Measurements from ENCODE around the gene TPX2.
A peak's percentile ranks its signal among the peaks of the same experiment; 100 is the strongest.

Gene TPX2, protein sequence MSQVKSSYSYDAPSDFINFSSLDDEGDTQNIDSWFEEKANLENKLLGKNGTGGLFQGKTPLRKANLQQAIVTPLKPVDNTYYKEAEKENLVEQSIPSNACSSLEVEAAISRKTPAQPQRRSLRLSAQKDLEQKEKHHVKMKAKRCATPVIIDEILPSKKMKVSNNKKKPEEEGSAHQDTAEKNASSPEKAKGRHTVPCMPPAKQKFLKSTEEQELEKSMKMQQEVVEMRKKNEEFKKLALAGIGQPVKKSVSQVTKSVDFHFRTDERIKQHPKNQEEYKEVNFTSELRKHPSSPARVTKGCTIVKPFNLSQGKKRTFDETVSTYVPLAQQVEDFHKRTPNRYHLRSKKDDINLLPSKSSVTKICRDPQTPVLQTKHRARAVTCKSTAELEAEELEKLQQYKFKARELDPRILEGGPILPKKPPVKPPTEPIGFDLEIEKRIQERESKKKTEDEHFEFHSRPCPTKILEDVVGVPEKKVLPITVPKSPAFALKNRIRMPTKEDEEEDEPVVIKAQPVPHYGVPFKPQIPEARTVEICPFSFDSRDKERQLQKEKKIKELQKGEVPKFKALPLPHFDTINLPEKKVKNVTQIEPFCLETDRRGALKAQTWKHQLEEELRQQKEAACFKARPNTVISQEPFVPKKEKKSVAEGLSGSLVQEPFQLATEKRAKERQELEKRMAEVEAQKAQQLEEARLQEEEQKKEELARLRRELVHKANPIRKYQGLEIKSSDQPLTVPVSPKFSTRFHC

DNA sequence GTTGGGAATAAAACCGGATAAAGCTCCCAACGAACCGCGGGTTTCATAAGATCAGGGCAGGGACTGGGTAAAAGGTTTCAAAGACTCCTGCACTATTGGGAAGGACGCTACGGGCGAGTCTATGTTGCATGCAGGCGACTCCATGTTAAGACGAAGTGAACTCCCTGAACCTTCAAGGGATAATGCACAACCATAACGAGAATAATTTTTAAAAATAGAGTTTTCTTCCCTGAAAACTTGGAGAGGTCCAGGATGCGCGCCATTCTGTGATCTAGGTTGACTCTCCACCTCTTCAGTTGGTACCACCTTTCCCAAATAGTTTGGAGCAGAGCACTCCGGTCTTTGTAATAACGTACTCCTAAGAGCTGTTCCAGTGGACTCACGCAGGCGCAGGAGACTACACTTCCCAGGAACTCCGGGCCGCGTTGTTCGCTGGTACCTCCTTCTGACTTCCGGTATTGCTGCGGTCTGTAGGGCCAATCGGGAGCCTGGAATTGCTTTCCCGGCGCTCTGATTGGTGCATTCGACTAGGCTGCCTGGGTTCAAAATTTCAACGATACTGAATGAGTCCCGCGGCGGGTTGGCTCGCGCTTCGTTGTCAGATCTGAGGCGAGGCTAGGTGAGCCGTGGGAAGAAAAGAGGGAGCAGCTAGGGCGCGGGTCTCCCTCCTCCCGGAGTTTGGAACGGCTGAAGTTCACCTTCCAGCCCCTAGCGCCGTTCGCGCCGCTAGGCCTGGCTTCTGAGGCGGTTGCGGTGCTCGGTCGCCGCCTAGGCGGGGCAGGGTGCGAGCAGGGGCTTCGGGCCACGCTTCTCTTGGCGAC is at the start of gene TPX2:
Gene TPX2, plus strand, starts transcription at position 562 of the 821 bp plus-strand sequence. CDS start 18,187 bp downstream, outside the sequence.
- peak; percentile 65 to 89 for DNase-seq (ENCODE audit: low read depth in 1 of 2, low spot score in 1 of 2)

DNA sequence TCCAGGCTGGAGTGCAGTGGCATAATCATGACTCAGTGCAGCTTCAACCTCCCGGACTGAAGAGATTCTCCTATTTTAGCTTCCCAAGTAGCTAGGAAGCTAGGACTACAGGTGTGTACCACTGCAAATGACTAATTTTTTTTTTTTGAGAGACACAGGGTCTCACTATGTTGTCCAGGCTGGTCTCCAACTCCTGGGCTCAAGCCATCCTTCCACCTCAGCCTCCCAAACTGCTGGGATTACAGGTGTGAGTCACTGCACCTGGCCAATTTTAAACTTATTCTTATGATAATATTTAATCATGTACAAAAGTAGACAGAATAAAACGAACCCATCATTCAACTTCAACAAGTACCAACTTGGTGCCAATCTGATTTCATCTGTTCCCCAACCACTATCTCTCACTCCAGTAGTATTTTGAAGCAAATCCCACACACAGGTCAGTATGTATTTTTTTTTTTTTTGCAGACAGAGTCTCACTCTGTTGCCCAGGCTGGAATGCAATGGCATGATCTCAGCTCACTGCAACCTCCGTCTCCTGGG is 48.9 kb upstream of the TPX2 start:
- DNase-seq (ENCODE audit: low read depth in 1 of 2, low spot score in 1 of 2), result no peak

DNA sequence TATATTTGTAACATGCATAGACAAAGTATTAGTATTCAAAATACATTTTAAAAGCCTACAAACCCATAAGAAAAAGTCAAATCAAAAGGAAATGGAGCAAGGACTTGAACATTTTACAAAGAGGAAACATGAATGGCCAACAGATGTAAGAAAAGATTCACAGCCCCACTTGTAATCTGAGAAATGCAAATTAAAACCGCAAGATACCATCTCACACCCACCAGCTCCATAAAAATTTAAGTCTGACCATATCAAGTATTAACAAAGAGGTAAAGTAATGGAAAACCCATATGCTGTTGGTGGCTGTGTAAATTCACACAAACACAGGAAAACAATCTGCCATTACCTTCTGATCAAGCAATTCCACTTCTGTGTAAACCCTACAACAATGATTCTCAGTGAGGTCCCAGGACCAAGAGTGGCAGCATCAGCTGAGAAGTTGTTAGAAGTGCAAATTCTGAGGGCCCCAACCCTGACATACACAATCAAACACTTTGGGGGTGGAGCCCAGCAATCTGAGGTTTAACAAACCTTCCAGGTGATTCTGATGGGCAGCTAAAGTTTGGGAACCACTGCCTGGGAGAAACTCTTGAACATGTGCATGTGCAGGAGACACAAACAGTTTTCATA is 47.3 kb upstream of the TPX2 start:
- DNase-seq (ENCODE audit: low read depth in 1 of 2, low spot score in 1 of 2), result no peak

DNA sequence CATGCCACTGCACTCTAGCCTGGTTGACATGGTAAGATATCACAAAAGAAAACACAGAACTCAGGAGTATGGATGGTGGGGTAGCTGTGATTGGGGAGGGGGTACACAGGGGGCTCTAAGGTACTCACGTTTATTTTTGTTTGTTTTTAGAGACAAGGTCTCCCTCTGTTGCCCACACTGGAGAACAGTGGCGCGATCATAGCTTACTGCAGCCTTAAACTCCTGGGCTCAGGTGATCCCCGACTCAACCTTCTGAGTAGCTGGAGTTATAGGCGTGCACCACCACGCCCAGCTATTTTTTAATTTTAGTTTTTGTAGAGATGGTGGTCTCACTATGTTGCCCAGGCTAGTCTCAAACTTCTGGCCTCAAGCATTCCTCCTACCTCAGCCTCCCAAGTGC is 45.7 kb upstream of the TPX2 start:
- DNase-seq (ENCODE audit: low read depth in 1 of 2, low spot score in 1 of 2), result no peak

DNA sequence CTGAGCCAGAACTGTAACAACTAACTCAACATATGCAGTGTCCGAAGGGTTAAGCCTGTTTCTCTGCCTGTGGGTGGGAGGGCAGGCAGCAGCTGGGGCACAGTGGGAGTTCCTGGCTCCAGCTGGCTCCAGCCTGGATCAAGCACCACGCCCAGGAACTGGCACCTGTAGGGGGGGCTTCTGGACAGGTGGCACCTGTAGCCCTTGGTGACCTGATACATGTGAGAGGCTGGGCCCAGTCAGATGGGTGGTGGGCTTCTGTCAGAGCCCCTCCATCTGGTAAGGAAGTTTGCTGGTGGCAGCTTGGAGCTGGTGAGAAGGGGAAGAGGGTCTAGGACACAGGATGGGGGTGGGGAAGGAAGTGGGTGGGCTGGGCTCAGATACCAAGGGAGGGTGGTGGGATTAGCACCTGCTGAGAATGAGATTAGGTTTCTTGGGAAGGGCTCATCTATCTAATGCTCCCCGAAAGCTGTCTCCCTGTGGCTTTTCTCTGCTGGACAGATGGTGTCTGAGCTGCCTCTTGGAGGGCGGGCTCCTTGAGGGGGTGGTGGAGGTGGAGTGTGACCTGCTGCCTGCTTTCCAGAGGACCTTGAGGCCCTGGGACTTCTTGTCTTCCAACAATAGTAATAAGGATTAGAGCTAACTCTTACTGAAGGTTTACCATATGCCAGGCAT is 45.0 kb upstream of the TPX2 start:
- DNase-seq (ENCODE audit: low read depth in 1 of 2, low spot score in 1 of 2), result no peak

DNA sequence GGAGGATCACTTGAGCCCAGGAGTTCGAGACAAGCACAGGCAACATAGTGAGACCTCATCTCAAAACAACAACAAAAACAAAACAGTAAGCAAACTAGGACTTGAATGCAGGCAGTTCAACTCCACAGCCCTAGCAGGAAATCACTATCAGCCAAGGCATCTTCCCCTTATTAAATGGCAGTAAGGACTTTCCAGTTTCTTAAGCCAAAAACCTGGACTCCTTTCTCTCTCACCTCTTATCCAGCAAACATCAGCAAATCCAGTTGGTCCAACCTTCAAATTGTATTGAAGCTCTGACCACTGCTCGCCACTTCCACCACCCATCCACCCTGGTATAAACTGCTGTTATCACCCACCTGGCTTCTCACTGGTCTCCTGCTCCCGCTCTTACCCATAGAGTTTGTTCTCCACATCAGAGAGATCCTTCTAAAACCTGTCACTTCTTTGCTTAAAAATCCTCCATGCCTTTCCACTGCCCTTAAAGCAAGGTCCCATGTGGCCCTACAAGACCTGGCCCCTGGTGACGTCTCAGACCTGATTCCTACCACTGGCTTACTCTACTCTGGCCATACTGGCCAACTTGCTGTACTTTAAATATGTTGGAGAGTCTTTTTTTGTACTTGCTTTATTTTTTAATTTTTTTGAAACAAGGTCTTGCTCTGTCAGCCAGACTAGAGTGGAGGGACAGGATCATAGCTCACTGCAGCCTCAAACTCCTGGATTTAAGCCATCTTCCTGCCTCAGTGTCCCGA is 44.1 kb upstream of the TPX2 start:
- no peak for DNase-seq (ENCODE audit: low read depth in 1 of 2, low spot score in 1 of 2)

DNA sequence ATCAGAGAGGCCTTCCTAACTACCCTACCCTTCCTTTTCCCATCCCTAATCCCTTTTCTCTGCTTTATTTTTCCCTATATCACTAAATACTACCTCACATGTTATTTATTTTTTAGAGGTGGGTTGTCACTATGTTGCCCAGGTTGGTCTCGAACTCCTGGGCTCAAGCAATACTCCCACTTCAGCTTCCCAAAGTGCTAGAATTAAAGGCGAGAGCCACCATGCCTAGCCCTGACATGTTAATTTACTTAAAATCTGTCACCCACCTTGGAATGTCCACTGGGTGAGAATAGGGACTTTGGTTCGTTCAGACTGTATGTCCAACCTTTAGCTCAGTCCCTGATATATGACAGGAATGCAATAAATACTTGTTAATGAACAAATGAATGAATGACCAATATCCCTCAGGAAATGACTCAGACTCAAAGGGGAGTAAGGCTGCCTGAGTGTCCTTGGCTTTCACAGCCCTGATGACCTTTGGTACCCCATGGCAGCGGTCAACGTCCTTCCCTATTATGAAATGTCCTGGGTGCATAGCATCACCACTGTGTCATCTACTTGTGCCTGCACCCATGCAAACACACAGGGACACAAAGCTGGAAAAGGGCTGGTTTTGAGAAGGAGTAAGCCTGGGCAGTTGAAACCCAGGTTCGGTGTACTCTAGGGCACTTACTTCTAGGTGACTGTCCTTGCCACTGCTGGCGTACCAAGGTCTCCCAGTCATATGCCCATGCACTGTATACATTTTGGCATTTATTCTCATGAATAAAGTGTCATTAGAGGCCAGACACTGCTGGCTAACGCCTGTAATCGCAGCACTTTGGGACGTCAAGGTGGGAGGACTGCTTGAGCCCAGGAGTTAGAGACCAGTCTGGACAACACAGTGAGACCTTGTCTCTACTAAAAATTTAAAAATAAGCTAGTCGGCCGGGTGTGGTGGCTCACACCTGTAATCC is 43.0 kb upstream of the TPX2 start:
- DNase-seq (ENCODE audit: low read depth in 1 of 2, low spot score in 1 of 2), result no peak

DNA sequence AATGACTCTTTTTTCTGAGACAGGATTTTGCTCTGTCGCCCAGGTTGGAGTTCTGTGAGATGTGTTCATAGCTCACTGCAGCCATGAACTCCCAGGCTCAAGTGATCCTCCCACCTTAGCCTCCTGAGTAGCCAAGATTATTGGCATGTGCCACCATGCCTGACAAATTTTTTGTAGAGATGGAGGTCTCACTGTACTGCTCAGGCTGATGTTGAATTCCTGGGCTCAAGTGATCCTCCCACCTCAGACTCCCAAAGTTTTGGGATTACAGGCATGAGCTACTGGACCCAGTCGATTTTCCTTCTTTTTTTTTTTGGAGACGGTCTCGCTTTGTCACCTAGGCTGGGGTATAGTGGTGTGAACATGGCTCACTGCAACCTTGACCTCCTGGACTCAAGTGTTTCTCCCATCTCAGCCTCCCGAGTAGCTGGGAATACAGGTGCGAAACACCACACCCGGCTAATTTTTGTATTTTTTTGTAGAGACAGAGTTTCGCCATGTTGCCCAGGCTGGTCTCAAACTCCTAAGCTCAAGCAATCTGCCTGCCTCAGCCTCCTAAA is 40.8 kb upstream of the TPX2 start:
- DNase-seq (ENCODE audit: low read depth in 1 of 2, low spot score in 1 of 2), result no peak

DNA sequence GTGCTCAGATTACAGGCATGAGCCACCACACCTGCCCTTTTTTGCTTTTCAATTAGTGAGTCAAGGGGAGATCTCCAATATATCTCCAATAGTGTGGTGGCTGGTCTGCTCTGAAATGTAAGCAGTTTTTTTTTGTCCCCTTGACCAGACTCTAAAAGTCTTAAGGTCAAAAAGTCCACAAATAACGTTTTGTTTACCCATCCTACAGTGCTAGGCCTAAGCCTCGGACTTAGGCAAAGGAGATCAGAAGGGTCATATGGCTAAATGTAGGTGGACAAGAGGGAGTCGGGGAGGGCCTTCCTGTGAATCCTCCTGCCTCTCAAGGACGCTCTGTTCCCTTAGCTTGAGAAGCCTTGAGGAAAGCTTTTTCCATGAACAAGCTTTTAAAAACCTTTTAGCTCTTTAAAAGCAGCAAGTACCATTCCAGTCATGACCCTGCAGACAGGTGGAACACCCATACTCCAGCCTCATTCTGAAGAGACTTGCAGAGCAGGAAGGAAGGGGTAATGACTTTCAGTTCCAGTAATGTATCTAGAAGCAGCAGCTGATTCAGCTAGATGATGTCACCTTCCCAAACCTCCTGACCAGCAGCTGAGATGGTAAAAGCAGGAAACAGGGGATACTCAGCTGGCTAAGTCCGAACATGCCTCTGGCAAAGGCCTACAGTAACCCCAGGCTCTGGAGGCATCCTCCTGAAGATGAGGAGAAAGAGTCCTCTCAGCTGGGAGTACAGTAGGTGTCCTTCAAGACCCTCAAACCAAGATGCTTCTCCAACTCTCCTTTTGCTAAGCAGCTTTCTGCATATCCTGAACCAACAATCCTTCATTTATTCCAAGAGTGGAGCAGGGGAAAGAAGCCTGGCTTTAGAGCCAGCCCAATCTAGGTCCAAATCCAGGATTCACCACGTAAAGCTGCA is 40.0 kb upstream of the TPX2 start:
- DNase-seq (ENCODE audit: low read depth in 1 of 2, low spot score in 1 of 2), result no peak

DNA sequence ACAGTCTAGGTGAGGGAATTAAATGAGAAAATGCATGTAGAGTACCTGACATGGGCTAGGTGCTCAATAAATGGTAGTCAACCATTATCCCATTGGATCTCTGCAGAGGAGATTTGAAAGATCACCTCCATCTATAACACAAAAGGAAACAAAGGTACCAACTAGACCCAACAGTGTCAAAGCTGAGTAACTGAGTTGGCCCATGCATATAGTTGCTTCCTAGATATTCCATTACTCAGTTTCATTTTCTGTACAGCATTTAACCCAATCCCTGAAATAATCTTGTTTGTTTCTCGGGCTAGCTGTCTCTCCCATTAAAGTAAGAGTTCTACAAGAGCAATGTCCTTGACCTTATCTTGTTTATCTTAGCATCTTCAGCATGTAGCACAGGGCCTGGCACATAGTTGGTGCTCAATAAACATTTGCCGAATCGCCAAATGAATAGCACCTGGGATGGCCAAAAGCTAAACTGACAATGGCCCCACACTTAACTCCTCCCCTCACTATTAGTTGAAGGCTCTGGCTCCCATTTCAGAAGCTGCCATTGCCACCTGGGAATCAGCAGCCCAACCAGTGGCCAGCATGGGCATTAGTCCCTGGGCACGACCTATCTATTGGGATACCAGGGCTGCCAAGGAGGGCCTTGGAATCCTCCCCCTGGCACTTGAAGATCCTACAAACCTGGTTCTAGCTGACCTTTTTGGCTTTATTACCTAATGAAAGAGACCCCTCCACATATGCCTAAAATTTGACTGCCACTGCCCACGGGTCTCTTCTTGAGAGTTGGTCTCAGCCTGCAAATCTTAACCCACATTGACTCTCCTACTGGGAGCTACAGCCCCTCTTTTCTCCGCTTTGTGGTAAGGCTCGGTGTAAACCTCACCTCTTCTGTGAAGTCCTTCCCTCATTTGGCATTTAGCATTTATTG is 39.0 kb upstream of the TPX2 start:
- no peak for DNase-seq (ENCODE audit: low read depth in 1 of 2, low spot score in 1 of 2)

DNA sequence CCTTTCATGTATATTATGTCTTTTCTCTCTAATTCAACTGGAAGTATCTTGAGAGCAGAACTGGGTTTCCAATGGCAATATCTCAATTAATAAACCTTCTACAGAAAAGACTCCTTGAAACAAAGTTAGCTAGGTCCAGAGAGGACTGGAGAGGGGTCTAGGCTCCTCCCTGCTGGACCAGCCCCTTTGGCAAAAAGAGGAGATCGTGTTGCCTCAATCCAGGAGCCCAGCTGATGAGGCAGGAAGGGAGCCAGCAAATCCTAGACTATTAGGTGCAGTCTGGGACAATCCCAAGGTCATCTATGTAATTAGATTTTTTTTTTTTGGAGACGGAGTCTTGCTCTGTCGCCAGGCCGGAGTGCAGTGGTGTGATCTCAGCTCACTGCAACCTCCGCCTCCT is 38.3 kb upstream of the TPX2 start:
- no peak for DNase-seq (ENCODE audit: low read depth in 1 of 2, low spot score in 1 of 2)

DNA sequence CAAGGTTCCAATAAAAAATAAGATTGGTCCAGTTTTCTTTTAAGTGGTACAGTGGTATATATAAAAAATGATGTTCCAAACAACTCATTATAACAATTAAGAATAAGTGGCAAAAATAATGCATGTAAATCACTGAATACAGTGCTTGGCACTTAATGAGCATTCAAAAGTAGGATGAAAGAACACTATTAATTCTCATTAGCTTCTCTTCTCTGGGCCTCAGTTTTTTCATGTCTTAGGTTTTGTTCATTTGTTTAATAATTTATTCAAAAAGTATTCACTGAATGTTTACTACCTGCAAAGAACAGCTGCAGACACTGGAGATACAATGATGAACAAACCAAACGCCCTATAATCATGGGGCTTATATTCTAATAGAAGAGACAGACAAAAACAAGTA is 37.5 kb upstream of the TPX2 start:
- no peak for DNase-seq (ENCODE audit: low read depth in 1 of 2, low spot score in 1 of 2)

DNA sequence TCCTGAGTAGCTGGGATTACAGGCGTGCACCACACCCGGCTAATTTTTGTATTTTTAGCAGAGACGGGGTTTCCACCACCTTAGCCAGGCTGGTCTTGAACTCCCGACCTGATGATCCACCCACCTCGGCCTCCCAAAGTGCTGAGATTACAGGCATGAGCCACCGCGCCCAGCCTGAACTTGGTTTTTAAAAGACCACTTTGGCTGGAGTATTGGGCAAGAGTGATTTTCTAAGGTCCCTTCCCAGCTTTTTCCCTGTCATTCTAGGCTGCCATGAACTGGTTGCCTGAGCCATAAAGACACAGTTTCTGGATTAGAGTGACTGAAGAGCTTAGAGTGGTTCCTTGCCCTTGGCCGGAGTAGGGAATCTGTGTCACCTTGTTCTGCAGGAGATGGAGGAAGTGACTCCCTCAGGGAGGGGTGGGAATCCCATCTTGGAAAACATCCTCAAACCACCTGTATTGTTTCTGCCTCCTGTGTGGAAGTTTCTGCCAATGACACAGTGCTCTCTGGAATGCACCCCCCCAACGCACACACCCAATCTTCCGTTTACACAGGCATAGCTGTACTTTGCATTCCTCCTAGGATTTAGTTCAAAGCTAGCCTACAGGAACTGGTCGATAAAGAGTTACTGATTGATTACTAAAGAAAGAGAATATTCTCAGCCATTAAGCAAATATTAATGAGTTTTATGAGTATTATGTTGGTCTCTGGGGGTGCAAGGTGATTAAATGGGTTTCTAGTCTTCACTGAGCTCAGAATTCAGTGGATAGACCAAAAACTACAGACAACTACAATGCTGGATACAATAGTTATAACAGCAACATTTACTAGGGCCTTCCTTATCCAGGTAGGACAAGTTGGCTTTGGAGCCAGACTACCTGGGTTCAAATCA is 34.6 kb upstream of the TPX2 start:
- no peak for DNase-seq (ENCODE audit: low read depth in 1 of 2, low spot score in 1 of 2)

DNA sequence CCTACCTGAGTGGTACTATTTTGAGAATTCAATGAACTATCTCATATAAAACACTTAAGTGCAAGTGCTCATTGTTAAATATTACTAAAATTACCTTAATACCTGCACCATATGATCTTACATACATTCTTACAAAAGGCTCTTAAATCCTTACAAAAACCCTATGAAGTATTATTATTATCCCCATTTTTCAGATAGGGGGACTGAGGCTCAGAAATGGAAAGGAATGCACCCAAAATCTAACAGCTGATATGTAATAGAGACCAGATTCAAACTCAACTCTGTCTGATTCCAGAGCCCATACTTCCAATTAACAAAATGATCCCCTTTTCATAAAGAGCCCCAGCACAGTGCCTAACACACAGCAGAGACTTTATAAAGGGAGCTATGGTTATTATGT is 33.9 kb upstream of the TPX2 start:
- no peak for DNase-seq (ENCODE audit: low read depth in 1 of 2, low spot score in 1 of 2)

Measured in activated CD4-positive, alpha-beta T cell treated with anti-CD3 and anti-CD28 coated beads, Interleukin-2, amount 50 U/mL, for 24 hours (primary cell).